Measurements from ENCODE around the gene KXD1. TPM values are rescaled to one million over a fixed set of nuclear protein-coding genes. Genes with fewer than 3 reads are reported as not detected.

The KXD1 gene
- total RNA-seq, 2 experiments from 2014 or later = 95.4 to 100.0 TPM

- H3K27ac Mint-ChIP-seq = no peak overlapping the region
- ChIA-PET POLR2A (no interaction called here), CTCF (interaction anchor here (1.1 to 1.6 kb wide), 2 partner anchors 19 to 20 kb away, joined by 3 to 4 read pairs; no protein-coding TSS in a partner anchor)
- H3K4me3 Mint-ChIP-seq = no peak overlapping the region
- no peaks in the 10 kb centered on the region for H3K36me3 Mint-ChIP-seq (ENCODE audit: low read depth)
- peaks cover 14% of the 10 kb centered on the region for H3K4me1 Mint-ChIP-seq
- no peak for DNase-seq
- no peaks in the 10 kb centered on the region for H3K9me3 Mint-ChIP-seq
- H3K27me3 Mint-ChIP-seq = peaks cover 71% of the 10 kb centered on the region
Observed at GRCh38 chr19:18608102-18608804, 50.6 kb downstream of the KXD1 start.

GRCh38 chr19:18608805-18609716 lies 51.4 kb downstream of the KXD1 start:
- H3K4me1 Mint-ChIP-seq = peaks cover 16% of the 10 kb centered on the region
- H3K27ac Mint-ChIP-seq = no peak overlapping the region
- POLR2A ChIA-PET = no interaction called here
- no peak overlapping the region for H3K4me3 Mint-ChIP-seq
- no peaks in the 10 kb centered on the region for H3K36me3 Mint-ChIP-seq (ENCODE audit: low read depth)
- no peaks in the 10 kb centered on the region for H3K9me3 Mint-ChIP-seq
- CTCF ChIA-PET = no interaction called here
- no peak for DNase-seq
- peaks cover 75% of the 10 kb centered on the region for H3K27me3 Mint-ChIP-seq

- POLR2A ChIA-PET = interaction anchor here (0.6 kb wide), 1 partner anchor 22 kb away, joined by 3 read pairs; no protein-coding TSS in a partner anchor
Observed at GRCh38 chr19:18609717-18610051, 52.0 kb downstream of the KXD1 start.

GRCh38 chr19:18610245-18610555 lies 52.5 kb downstream of the KXD1 start:
- Mint-ChIP-seq H3K36me3 (ENCODE audit: low read depth) (no peaks in the 10 kb centered on the region), H3K27me3 (peaks cover 77% of the 10 kb centered on the region), H3K4me3 (no peak overlapping the region), H3K27ac (no peak overlapping the region), H3K9me3 (no peaks in the 10 kb centered on the region), H3K4me1 (peaks cover 16% of the 10 kb centered on the region)
- DNase-seq = no peak
- CTCF ChIA-PET = no interaction called here
- POLR2A ChIA-PET = interaction anchor here (0.6 kb wide), 1 partner anchor 21 kb away, joined by 3 read pairs; no protein-coding TSS in a partner anchor

More at GRCh38 chr19:18609717-18610051, 52.0 kb downstream of the KXD1 start:
- no peaks in the 10 kb centered on the region for H3K9me3 Mint-ChIP-seq
- no peaks in the 10 kb centered on the region for H3K36me3 Mint-ChIP-seq (ENCODE audit: low read depth)
- DNase-seq = no peak
- CTCF ChIA-PET = no interaction called here
- H3K27me3 Mint-ChIP-seq = peaks cover 76% of the 10 kb centered on the region
- H3K27ac Mint-ChIP-seq = no peak overlapping the region
- no peak overlapping the region for H3K4me3 Mint-ChIP-seq
- H3K4me1 Mint-ChIP-seq = peaks cover 16% of the 10 kb centered on the region

GRCh38 chr19:18610556-18611326 lies 53.1 kb downstream of the KXD1 start:
- H3K36me3 Mint-ChIP-seq (ENCODE audit: low read depth) = no peaks in the 10 kb centered on the region
- H3K4me3 Mint-ChIP-seq = no peak overlapping the region
- H3K27ac Mint-ChIP-seq = no peak overlapping the region
- H3K4me1 Mint-ChIP-seq = peaks cover 14% of the 10 kb centered on the region
- ChIA-PET POLR2A (no interaction called here), CTCF (no interaction called here)
- H3K27me3 Mint-ChIP-seq = peaks cover 75% of the 10 kb centered on the region
- no peaks in the 10 kb centered on the region for H3K9me3 Mint-ChIP-seq
- DNase-seq = no peak

- peak overlapping the region; percentile 56 for H3K4me3 Mint-ChIP-seq
- no peaks in the 10 kb centered on the region for H3K36me3 Mint-ChIP-seq (ENCODE audit: low read depth)
- ChIA-PET POLR2A (no interaction called here), CTCF (interaction anchor here (2.0 kb wide), 1 partner anchor 18 kb away, joined by 7 read pairs; no protein-coding TSS in a partner anchor)
- no peak for DNase-seq
- peaks cover 80% of the 10 kb centered on the region for H3K27me3 Mint-ChIP-seq
- no peak overlapping the region for H3K27ac Mint-ChIP-seq
- H3K9me3 Mint-ChIP-seq = no peaks in the 10 kb centered on the region
- H3K4me1 Mint-ChIP-seq = peaks cover 14% of the 10 kb centered on the region
Observed at GRCh38 chr19:18611327-18612050, 53.8 kb downstream of the KXD1 start.

GRCh38 chr19:18612051-18612771 lies 54.5 kb downstream of the KXD1 start:
- no peaks in the 10 kb centered on the region for H3K9me3 Mint-ChIP-seq
- no peak for DNase-seq
- H3K27ac Mint-ChIP-seq = no peak overlapping the region
- ChIA-PET CTCF (interaction anchor here (0.5 to 2.0 kb wide), 4 partner anchors 19 to 61 kb away, joined by 3 to 7 read pairs (median 4); no protein-coding TSS in a partner anchor), POLR2A (no interaction called here)
- H3K27me3 Mint-ChIP-seq = peaks cover 76% of the 10 kb centered on the region
- H3K36me3 Mint-ChIP-seq (ENCODE audit: low read depth) = no peaks in the 10 kb centered on the region
- H3K4me1 Mint-ChIP-seq = peaks cover 14% of the 10 kb centered on the region
- peak overlapping the region; percentile 56 for H3K4me3 Mint-ChIP-seq

GRCh38 chr19:18612772-18613588 lies 55.3 kb downstream of the KXD1 start, which contains the start of gene TMEM59L:
Gene TMEM59L, plus strand, starts transcription at chr19:18612870. Its CDS starts 89 bp downstream, at chr19:18612959.
- H3K4me3 Mint-ChIP-seq = peak within 1 kb of the TSS; percentile 56
- no peaks in the 10 kb centered on the region for H3K36me3 Mint-ChIP-seq (ENCODE audit: low read depth)
- CTCF ChIA-PET = interaction anchor here (0.5 to 2.0 kb wide), 6 partner anchors 13 to 62 kb away, joined by 3 to 7 read pairs (median 4); no protein-coding TSS in a partner anchor
- peaks cover 14% of the 10 kb centered on the region for H3K4me1 Mint-ChIP-seq
- DNase-seq = peak; percentile 36
- H3K27ac Mint-ChIP-seq = no peak within 1 kb of the TSS
- no peaks in the 10 kb centered on the region for H3K9me3 Mint-ChIP-seq
- peaks cover 68% of the 10 kb centered on the region for H3K27me3 Mint-ChIP-seq
- POLR2A ChIA-PET = no interaction called here

- Mint-ChIP-seq H3K27ac (no peak overlapping the region), H3K4me1 (peaks cover 14% of the 10 kb centered on the region), H3K9me3 (no peaks in the 10 kb centered on the region), H3K27me3 (peaks cover 62% of the 10 kb centered on the region), H3K36me3 (ENCODE audit: low read depth) (no peaks in the 10 kb centered on the region), H3K4me3 (peak overlapping the region; percentile 26)
- DNase-seq = no peak
- CTCF ChIA-PET = interaction anchor here (1.3 to 2.0 kb wide), 3 partner anchors 12 to 25 kb away, joined by 4 to 7 read pairs (median 6); no protein-coding TSS in a partner anchor
- POLR2A ChIA-PET = no interaction called here
Observed at GRCh38 chr19:18613589-18614234, 56.0 kb downstream of the KXD1 start.

GRCh38 chr19:18616023-18616422 lies 58.4 kb downstream of the KXD1 start:
- ChIA-PET CTCF (no interaction called here), POLR2A (interaction anchor here (0.6 kb wide), 1 partner anchor 920 kb away, joined by 3 read pairs; no protein-coding TSS in a partner anchor)
- H3K4me1 Mint-ChIP-seq = peaks cover 12% of the 10 kb centered on the region
- H3K27ac Mint-ChIP-seq = no peak overlapping the region
- H3K36me3 Mint-ChIP-seq (ENCODE audit: low read depth) = no peaks in the 10 kb centered on the region
- no peaks in the 10 kb centered on the region for H3K9me3 Mint-ChIP-seq
- H3K27me3 Mint-ChIP-seq = peaks cover 42% of the 10 kb centered on the region
- DNase-seq = no peak
- no peak overlapping the region for H3K4me3 Mint-ChIP-seq

- Mint-ChIP-seq H3K4me3 (no peak overlapping the region), H3K36me3 (ENCODE audit: low read depth) (no peaks in the 10 kb centered on the region), H3K4me1 (peaks cover 6% of the 10 kb centered on the region), H3K27me3 (peaks cover 30% of the 10 kb centered on the region), H3K27ac (no peak overlapping the region), H3K9me3 (no peaks in the 10 kb centered on the region)
- POLR2A ChIA-PET = no interaction called here
- CTCF ChIA-PET = no interaction called here
- DNase-seq = no peak
Observed at GRCh38 chr19:18617562-18617961, 59.9 kb downstream of the KXD1 start.

Measured in activated CD4-positive, alpha-beta T cell treated with anti-CD3 and anti-CD28 coated beads, Interleukin-2, amount 10 ng/mL, durations not matched to agents 7 days and 5 days (primary cell).